Measurements from ENCODE around the gene DIO2.

Gene DIO2

GRCh38 chr14:80167793-80168448, 43.4 kb downstream of the DIO2 start:
- DNase-seq = no peak

GRCh38 chr14:80164991-80165721, 46.1 kb downstream of the DIO2 start:
- DNase-seq = no peak

GRCh38 chr14:80152763-80153162, 58.5 kb downstream of the DIO2 start:
- DNase-seq = no peak

GRCh38 chr14:80152166-80152565, 59.1 kb downstream of the DIO2 start:
- no peak for DNase-seq

GRCh38 chr14:80150301-80150700, 61.0 kb downstream of the DIO2 start:
- no peak for DNase-seq

Measured in inflammatory macrophage treated with lipopolysaccharide for 1 hour (primary cell).